H1 (cell line): ENCODE results near the gene PROZ. TPM values are rescaled to one million over a fixed set of nuclear protein-coding genes. Genes with fewer than 3 reads are reported as not detected.

Experiments used
- EP300 ChIP-seq, 2 experiments: IDR thresholded peaks; 1 replicate in 1 of 2; 2 replicates in 1 of 2; pipeline ENCODE4 v1.6.1; 2011 to 2012; ENCODE audit warnings: low read depth in 2 of 2, low read length in 2 of 2, mild to moderate bottlenecking in 2 of 2, borderline replicate concordance in 1 of 2, inconsistent platforms in 1 of 2, moderate library complexity in 1 of 2
- GABPA ChIP-seq: IDR thresholded peaks from 2 replicates; pipeline ENCODE4 v1.6.1; 2011; ENCODE audit warnings: mild to moderate bottlenecking, low read length, moderate library complexity, borderline replicate concordance; ENCODE audit not compliant: insufficient read depth
- SRF ChIP-seq: IDR thresholded peaks from 2 replicates; pipeline ENCODE4 v1.6.1; 2011; ENCODE audit warnings: mild to moderate bottlenecking, low read depth, low read length, moderate library complexity
- polyA plus RNA-seq, 7 experiments: library from polyadenylated mRNA; depleted of rRNA in 3 of 7; stranded (reverse) in 5 of 7; unstranded in 2 of 7; fragments of >200 nt in 5 of 7; fragments of 200-250 nt in 2 of 7; gene quantifications; 1 replicate in 5 of 7; 2 replicates in 1 of 7; 4 replicates in 1 of 7; pipeline versions ENCODE4 v1.2.1 to v1.2.3, GENCODE V29; 2011 to 2013; ENCODE audit warnings: missing spikeins in 2 of 7, mixed read lengths in 2 of 7
- total RNA-seq: library from RNA; stranded (reverse); fragmentation: NEBNext Ultra II Directional; extraction: Animal tissue kit (Norgen Biotek cat#: 25700); gene quantifications from 2 replicates; pipeline ENCODE4 v1.2.1, GENCODE V29; 2021

The PROZ gene
- total and polyA plus RNA-seq, 2 of the 8 experiments (the other 6 are each of a cell fraction or from before 2014, with no cell fraction given) = not detected

GRCh38 chr13:113182046-113182445 lies 23.6 kb downstream of the PROZ start (continued):
- no peak for TF ChIP-seq GABPA
- no peak for TF ChIP-seq EP300 (IDR thresholded peaks at IDR 0.05; ENCODE audit: borderline replicate concordance in 1 of 2, low read depth in 2 of 2, low read length in 2 of 2)
- TF ChIP-seq SRF = no peak
